ENCODE data around the gene LGALSL.

GRCh38 chr2:64406407-64406774 lies 47.6 kb upstream of the LGALSL start:
- TF ChIP-seq, protein P1, sequence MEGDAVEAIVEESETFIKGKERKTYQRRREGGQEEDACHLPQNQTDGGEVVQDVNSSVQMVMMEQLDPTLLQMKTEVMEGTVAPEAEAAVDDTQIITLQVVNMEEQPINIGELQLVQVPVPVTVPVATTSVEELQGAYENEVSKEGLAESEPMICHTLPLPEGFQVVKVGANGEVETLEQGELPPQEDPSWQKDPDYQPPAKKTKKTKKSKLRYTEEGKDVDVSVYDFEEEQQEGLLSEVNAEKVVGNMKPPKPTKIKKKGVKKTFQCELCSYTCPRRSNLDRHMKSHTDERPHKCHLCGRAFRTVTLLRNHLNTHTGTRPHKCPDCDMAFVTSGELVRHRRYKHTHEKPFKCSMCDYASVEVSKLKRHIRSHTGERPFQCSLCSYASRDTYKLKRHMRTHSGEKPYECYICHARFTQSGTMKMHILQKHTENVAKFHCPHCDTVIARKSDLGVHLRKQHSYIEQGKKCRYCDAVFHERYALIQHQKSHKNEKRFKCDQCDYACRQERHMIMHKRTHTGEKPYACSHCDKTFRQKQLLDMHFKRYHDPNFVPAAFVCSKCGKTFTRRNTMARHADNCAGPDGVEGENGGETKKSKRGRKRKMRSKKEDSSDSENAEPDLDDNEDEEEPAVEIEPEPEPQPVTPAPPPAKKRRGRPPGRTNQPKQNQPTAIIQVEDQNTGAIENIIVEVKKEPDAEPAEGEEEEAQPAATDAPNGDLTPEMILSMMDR (IDR thresholded peaks at IDR 0.05; ENCODE audit: low read depth, low read length), result no peak
- TF ChIP-seq POLR2A (IDR thresholded peaks at IDR 0.05; ENCODE audit: extremely low read depth, insufficient read length), result no peak
- no peak for TF ChIP-seq MYC (IDR thresholded peaks at IDR 0.05; ENCODE audit: low read depth, low read length)

All from NB4 (cell line).